Stimulated activated CD4-positive, alpha-beta T cell treated with anti-CD3 and anti-CD28 coated beads, Interleukin-2, amount 100 ng/mL, for 48 hours (primary cell): ENCODE data around the gene RANBP3L.
"Not testable (repeated sequence)": the region's sequence is repeated elsewhere in the genome, so short reads cannot be mapped to it uniquely, and the experiment has no call there.

Experiments used
- DNase-seq, 2 donors: peaks; one replicate each; pipeline ENCODE4 v3.0.0-alpha.2; 2020

The RANBP3L gene

DNA sequence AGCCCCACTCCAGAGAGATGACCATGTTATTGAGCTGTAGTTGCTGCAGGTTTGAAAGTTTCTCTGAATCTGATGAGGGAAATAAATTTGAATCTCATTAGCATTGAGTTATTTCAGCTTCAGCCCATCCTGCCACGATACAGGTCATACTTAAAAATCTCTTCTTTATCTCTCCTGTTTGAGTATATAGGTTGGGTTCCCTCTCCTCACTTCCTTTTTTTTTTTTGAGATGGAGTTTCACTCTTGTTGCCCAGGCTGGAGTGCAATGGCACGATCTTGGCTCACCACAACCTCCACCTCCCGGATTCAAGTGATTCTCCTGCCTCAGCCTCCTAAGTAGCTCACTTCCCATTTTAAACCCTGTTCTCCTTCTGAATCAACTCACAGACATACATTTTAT is 17.9 kb downstream of the RANBP3L start:
- DNase-seq = not testable (repeated sequence)

DNA sequence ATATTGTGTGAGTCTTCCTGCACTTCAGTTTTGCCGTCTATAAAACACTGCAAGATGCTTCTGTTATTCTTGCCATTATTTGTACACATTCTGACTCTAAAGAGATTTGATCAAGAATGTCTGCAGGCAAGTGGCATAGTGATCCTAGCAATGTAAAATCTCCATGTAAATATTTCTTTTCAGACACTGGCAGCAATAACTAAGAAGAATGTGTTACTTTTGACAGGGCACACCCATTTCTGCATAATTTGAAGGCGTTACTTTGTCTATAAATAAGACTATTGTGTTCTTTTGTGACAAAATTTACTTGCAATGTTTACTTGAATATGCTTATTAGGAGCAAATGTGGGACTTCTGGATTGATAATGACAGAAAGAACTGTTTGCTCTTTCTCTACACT is 20.1 kb downstream of the RANBP3L start:
- no peak for DNase-seq

DNA sequence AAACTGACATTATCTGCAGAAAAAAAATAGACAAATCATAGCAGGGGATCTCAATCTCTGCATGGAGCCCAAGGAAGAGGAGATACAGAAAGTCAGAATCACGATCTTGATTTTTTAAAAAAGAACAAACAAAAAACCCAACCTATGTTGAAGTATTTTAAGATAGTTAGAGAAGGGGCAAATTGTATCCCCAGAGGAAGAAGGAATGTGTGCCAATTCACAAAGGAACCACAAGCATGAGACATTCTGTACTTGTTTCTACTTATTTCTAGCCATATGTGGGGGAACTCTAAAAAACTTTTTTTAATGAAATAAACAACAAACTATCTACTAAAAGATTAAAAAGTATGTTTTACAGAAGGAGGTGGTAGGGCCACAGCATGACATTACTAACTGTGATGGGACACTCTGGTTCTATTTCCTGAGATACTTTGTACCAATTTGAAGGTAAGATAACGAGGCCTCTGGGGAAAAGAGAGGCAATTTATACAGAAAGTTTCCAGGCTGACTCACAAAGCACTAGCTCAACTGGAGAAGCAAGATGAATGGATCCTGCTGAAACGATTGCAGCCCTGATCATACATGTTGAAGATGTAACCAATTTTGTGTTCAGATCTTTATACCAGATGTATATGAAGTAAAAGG is 22.5 kb downstream of the RANBP3L start:
- DNase-seq = no peak

DNA sequence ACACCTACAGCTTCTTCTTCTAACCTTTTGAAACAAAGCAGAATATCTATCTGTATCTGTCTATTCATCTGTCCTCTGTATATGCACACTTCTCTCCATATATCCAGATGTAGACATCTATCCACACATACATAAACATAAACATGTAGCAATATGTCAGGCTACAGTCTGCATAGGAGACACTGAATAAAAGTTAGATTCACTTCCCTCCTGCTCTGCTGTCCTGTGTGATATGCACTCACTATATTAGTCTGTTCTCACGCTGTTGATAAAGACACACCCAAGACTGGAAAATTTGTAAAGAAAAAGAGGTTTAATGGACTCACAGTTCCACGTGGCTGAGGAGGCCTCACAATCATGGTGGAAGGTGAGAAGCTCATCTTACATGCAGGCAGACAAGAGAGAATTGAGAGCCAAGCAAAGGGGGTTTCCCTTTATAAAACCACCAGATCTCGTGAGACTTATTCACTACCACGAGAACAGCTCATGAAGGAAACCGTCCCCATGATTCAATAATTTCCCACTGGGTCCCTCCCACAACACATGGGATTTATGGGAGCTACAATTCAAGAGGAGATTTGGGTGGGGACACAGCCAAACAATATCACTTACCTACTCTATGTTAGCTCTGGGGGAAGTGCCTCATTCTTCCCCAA is 24.1 kb downstream of the RANBP3L start:
- DNase-seq = no peak

DNA sequence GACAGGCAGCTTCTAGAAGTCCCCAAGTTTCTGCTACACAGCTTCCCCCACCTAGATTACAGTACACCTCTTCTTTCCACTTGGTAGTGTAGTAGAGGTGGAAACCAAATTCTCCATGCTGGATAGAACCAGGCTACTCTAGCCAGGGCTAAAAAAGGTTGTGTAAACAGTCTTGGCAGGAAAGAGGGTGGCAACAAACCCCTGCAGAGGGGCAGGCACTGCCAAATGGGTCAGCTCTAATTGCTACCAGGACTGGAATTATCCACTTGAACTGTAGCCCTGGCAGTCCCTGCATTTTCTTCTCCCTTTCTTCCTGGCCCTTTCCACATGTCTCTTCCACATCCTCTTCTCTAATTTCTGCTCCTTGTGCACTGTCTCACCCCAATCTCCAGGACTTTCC is 24.8 kb downstream of the RANBP3L start:
- DNase-seq = no peak

DNA sequence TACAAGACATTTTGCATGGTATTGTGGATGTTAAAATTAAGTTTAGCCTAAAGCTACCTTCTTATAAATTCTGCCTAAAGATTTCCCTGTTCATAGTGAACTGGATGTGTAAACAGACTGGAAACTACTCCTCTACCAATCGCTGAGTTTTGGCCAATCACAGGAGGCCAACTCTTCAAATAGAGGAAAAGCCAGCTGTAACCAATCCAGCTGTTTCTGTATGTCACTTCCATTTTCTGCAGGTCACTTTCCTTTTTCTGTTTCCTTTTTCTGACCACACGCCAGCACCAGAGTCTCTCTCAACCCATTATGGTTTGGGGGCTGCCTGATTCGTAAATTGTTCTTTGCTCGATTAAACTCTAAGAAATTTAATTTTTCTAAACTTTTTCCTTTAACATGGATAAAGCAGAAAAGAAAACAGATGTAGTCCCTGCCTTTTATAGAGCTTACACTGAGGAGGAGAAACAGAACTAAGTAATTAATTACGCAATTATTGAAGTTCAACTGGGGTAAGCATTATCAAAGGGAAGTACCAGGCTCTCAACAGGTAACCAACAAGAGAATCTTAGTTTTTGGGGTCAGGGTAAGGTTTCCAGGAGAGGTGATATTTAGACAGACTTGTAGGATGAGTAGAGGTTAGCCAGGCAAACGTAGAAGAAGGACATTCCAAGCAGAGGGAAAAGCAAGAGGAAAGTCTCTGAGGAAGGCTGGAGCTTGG is 27.7 kb downstream of the RANBP3L start:
- DNase-seq = no peak

DNA sequence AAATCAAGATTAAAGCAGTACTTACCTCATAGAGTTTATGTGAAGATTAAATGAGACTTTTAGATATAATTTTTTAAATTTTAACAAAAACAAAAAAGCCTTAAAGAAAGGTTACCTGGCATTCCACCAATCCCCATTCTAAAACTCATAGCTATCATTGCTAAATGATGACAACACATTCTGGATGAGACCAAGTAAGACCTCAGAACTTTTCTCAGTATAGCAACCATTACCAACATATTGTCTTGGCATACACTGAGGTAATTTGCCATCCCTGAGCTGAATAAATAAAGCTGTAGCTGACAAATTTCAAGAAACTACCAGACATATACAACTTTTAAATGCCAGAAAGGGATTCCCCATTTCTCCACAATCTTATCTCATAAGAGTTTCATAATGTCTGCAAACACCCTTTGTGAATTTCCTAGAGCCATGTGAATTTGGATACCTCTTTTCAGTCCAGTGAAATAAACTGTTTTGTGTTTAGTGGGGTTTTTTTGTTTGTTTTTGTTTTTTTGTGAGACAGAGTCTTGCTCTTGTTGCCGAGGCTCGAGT is 29.5 kb downstream of the RANBP3L start:
- no peak for DNase-seq

DNA sequence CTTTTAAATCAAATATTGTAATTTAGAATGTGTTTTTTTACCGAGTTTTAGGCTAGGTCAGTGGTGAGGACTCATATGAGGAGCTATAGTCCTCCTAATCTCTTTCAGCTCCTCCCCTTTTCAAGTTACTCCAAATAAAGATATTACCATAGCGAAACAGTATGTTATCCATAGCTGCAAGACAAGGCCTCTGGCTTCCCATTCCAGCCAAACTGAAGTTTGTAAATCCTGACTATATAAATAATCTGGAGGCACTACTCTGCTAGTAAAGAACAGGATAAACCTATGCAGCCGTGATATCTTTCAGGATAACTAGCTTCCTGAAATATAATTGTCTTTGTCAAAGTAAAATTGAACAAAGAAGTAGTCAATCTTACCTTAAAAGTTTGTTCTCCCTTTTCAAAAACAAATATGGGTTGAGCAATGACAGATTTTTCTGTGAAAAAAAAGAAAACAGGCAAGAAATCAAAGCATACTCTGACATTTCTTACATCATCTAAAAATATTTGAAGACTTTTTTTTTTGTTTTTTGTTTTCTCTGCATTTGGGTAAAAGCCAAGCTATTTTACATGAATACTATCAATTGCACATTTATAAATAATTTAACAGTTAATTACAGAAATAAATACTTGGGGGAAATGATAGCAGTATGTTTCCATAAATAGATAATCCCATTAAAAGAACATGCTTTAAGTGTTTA is 30.7 kb downstream of the RANBP3L start:
- no peak for DNase-seq

DNA sequence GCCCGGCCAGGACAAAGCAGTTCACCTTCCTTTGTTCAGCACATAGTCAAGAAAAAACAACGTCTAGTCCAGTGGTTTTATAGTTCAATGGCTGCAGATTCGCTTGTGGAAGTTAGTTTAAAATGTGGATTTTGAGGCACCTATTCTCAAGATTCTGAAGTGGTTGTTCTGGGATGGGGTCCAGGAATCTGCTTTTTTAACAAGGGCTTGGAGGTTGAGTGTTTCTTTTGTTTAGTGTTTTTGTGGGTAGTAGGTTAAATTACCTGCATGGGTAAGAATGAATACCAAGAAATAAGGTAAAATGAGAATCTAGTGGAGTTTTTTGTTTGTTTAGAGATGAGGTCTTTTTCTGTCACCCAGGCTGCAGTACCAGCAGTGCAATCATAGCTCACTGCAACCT is 31.5 kb downstream of the RANBP3L start:
- DNase-seq = no peak

DNA sequence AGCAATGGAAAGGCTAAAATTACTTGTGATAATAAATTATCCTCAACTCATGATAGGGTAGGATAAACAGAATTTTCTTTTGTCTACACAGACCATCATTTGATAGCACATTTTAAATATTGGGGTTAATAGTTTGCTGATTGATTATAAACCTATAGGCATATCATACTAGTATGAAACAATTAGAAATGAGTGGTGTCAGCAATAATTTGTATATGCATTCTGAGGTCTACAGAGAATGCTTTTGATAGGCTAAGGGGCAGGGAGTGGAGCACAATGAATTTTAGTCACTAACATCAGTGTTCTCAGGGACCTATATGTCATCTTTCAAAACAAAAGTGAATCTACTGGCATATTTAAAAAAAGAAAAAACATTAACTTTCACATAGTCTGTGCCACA is 32.2 kb downstream of the RANBP3L start:
- no peak for DNase-seq

DNA sequence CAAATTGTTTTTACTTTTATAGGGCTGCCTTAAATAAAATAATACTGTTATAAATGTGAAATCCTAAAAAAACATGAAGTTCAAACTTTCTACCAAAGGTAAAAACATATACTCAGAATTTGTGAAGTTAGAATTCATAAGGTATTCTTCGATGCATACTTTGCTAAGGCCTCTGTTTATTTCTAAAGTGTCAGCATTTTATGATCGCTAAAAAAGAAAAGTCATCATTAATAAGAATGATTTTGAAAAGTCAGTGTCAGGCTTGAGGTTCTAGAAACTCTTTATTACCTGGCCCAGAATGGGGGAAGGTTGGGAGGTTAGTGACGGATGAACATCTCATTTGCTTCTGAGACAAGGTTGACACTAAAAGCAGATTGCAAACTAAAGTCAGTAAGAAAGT is 33.8 kb downstream of the RANBP3L start:
- no peak for DNase-seq

DNA sequence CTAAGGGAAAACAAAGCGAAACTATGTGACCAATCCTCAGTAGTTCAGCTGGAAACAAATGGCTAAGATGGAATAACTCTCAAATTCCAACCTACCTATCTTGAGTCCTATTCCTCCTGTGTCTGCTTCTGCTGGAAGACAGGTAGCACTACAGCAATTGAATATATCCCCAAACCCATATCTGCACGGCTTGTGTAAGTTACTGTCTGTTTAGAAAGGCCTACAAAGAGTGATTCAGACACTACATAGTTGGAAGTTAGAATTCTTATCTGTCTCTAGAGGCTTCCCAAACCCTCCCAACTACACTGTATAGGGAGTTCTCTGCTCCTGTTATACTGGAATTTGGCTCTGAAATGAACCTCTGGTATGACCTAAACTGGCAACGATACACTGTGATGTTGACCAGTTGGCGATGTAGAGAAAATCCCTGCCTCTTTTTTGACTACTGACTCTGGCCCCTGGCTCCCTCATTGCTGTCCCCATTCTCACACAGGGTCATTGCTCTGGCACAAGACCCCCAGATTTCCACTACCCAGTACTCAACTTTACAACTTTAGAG is 37.4 kb downstream of the RANBP3L start:
- no peak for DNase-seq

DNA sequence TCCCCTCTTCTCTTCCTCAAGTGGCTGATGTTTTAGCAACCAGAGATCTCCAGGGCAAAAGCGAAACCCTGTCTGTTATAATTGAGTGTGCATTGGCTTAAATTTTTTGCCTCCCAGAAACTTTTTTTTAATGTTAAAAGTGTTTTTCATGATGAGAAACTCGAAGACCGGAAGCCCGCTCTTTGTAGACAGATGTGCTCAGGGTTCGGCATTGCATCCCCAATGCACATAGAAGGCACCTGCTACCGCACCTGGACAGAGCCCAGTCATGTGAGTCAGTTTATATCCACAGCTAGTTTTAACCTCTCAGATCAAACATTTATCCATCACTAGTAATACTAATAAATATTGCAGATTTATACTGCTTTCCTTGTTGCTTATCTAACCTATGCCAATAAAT is 40.5 kb downstream of the RANBP3L start:
- DNase-seq = no peak

DNA sequence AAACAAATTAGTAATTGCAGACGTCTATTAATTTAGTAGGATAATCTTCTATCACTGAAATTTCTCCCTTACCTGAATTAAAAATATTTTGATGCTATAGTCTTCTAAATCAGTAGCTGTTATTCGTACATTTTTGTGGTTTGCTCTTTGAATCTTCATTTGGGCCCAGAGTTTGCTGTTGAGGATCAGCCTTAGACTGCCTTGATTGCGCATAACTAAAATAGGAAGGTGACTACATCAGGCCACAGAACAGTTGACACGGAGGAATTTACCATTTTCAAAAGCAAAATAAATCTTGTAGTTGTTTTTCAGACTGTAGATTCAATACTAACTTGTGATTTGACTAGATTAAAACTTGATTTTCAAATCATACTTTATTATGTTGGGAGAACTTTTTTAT is 48.1 kb downstream of the RANBP3L start:
- DNase-seq = no peak

DNA sequence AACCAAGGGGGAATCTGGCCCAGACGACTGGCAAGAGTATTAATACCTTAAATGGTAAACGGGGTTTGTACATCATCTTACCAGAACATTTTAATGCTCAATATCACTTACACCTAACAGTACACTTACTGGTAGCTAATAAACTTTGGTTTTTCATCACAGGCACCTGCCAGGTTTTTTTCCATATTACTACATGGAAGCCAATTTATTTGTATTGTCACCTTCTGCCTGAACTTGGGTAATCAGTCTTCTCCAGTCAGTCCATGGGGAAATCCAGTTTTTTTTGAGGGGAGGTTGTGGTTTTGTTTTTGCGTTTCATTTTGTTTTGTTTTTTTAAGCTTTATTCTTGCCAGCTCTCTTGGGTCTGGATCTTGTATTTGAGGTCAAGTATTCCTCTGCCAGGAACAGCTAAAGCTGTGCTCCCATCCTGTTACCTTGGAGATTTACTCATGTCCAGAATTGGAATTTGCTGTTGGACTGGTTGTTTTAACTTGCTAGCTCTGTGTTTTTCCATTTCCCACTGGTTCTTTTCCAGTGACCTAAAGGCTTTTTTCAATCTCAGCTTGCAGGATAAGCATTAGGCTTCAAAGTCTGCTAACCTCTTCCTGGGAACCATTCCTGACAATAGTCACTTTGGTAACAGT is 48.9 kb downstream of the RANBP3L start:
- no peak for DNase-seq

DNA sequence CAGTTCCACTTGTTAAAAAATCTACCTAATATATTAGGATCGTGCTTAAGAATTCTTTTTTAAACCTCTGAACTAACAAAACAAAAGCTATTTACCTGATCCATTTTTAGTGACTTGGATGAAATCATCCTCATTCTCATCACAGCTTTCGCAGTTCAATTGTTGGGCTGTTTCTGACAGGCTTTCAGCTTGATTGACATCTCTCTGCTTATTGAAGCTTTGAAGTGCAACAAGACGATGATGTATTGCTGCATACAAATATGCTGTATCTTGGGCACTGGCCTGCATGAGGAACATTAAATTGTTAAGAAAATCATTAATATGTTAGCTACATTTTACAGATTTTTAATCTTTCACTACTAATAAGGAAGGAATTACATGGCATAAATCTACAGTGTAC is 50.5 kb downstream of the RANBP3L start:
- DNase-seq = no peak

DNA sequence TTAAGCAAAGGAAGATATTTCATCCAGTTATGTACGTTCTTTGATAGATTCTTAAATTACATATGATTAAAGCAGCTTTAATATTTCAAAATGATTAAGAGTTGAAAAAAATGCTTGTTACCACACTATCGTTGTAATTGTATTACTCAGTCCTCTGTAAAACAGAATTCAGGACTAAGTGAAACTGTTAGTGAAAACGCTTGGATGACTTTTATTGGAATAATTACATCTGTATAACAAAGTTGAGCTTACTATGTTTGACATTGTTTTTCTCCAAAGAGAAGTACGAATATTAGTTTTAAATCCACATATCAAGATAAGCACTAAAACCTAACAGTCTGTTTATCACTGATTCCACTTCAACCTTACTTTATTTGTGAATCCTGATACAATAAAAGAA is 51.3 kb downstream of the RANBP3L start:
- no peak for DNase-seq

DNA sequence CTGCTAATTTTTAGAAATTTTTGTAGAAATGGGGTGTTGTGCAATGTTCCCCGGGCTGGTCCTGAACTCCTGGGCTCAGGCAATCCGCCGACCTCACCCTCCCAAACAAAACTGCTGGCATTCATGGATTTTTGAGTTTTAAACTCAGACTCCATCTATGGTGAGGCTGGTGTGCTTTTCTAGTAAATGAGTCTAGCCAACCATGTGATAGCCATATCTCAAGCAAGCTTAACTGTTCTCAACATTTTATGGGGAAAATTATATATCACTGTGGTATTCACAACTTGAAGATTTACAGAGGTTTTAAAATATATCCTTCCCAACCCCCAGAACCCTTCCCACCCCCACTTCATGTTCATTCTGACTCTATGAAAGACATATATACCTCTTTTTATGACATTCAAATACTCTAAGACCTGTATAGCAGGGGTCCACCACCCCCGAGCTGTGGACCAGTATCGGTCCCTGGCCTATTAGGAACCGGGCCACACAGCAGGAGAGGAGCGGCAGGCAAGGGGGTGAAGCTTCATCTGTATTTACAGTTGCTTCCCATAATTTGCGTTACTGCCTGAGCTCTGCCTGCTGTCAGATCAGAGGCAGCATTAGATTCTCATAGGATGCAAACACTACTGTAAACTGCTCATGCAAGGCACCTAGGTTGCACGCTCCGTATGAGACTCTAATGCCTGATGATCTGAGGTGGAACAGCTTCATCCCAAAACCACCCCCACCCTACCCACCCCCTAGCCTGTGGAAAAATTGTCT is 55.5 kb downstream of the RANBP3L start:
- no peak for DNase-seq

DNA sequence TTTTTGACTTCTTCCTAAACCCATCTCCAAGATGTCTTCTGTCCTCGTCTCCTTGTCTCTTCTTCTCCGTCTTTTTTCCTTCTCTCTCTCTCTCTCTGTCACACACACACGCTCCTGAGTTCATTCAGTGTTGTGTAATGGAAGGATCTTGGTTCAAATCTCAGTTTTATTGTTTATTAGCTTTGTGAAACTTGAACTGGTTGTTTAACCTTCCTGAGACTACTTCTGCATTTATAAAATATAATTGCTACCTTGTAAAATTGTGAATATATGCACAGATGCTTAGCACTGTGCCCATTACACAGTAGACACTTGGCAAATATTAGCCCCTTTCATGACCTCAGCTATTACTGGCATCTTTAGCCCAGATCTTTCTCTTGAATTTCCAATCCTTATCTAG is 57.6 kb downstream of the RANBP3L start:
- DNase-seq = no peak

DNA sequence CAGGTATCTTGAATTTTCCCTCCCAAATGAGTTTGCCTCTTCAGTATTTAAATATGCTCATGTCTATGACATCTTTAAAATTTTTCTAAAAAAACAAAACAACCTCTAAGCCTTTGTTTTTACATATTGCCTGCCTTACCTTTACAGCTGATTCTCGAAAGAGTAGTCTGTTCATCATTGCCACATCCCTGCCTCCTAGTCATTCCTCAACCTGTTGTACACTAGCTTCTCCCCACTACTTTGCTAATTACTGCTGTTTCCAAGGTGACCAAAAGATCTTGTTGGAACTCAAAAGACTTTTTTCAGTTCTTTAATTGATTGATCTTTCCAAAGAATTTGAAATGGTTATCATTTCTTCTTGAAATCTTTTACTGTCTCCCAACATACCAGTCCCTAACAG is 58.0 kb downstream of the RANBP3L start:
- DNase-seq = no peak

DNA sequence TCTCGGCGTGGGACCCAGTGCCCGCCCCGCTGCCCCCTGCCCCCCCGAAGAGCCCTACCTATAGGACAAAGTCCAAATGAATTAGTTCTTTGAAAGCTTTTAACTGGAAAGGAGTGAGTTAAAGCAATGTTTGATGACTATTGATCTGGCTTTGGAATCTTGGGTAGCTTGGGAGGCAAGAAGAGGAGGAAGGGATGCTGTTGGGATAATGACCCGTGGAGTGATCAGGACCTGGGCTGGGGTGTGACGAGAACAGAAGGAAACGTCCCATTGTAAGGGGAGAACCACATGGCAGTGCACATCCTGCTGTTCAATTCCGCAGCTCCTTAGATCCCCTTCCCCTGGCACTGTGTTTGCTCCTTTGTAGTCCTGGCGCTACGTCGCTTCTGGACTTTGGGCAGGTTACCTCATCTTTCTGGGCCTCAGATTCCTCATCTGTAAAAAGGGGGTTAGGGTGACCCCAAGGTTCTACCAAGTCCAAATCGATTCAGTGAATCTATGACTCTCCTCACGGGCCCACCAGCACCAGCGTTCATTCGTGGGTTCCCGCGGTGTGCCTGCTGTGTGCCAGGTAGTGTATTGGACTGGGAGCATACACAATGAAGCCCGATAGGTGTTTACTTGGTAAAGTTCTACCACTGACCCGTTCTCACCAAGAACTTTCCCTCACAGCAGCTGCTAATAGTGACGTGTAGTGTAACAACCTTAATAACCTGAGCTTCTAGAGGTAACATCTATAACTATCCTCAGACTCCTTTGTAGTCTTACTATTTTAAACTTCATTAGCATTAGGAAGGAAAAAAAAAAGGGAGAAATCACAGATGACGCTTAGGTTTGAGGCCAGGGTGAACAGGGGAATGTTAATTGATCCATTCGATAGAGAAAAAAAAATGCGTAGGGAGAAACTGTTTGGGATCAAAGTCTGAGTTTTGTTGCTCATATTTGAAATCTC is 58.9 kb downstream of the RANBP3L start:
- no peak for DNase-seq
